Endothelial cell (in vitro differentiated cells): ENCODE measurements around the gene GFOD2. TPM values are rescaled to one million over a fixed set of nuclear protein-coding genes. Genes with fewer than 3 reads are reported as not detected.

Experiments used
- DNase-seq: peaks from one replicate; pipeline ENCODE4 v3.0.0; 2021; ENCODE audit warnings: low spot score
- H3K27ac Mint-ChIP-seq: one replicate; pipeline ENCODE4 v1.8.0; 2021; ENCODE audit warnings: mixed read lengths, inconsistent platforms; ENCODE audit not compliant: unreplicated experiment
- H3K27me3 Mint-ChIP-seq: one replicate; pipeline ENCODE4 v1.8.0; 2021; ENCODE audit warnings: mild to moderate bottlenecking, moderate library complexity, mixed read lengths, inconsistent platforms; ENCODE audit not compliant: unreplicated experiment
- H3K36me3 Mint-ChIP-seq: one replicate; pipeline ENCODE4 v1.8.0; 2021; ENCODE audit warnings: mild to moderate bottlenecking, low read depth, mixed read lengths, inconsistent platforms; ENCODE audit not compliant: unreplicated experiment
- H3K4me1 Mint-ChIP-seq: one replicate; pipeline ENCODE4 v1.8.0; 2021; ENCODE audit warnings: mild to moderate bottlenecking, mixed read lengths, inconsistent platforms; ENCODE audit not compliant: unreplicated experiment
- H3K4me3 Mint-ChIP-seq: one replicate; pipeline ENCODE4 v1.8.0; 2021; ENCODE audit warnings: mild to moderate bottlenecking, mixed read lengths, inconsistent platforms; ENCODE audit not compliant: unreplicated experiment
- H3K9me3 Mint-ChIP-seq: one replicate; pipeline ENCODE4 v1.8.0; 2021; ENCODE audit warnings: mixed read lengths, inconsistent platforms; ENCODE audit not compliant: unreplicated experiment
- CTCF ChIP-seq: fragments of 200-600 bp; sonication (generic); IDR thresholded peaks from one replicate; pipeline ENCODE4 v1.5.0; 2021; ENCODE audit warnings: antibody characterized with exemption; ENCODE audit not compliant: unreplicated experiment
- total RNA-seq: library from RNA; stranded (reverse); fragmentation: NEBNext Ultra II Directional; extraction: Animal tissue kit (Norgen Biotek cat#: 25700); gene quantifications from one replicate; pipeline ENCODE4 v1.2.1, GENCODE V29; 2021; ENCODE audit not compliant: unreplicated experiment

GFOD2 gene
- total RNA-seq, 1 donor from 2014 or later, result 44.2 TPM

GRCh38 chr16:67661101-67661761, 57.9 kb downstream of the GFOD2 start:
- Mint-ChIP-seq H3K4me3 (peak overlapping the region; percentile 91), H3K36me3 (peaks cover 7% of the 10 kb centered on the region), H3K27ac (peak overlapping the region; percentile 67), H3K9me3 (no peaks in the 10 kb centered on the region), H3K4me1 (peaks cover 8% of the 10 kb centered on the region), H3K27me3 (peaks cover 19% of the 10 kb centered on the region)
- TF ChIP-seq CTCF, result no peak
- peak; percentile 48 for DNase-seq

- Mint-ChIP-seq H3K27ac (peak within 1 kb of the TSS; percentile 75), H3K4me1 (peaks cover 8% of the 10 kb centered on the region), H3K36me3 (peaks cover 10% of the 10 kb centered on the region), H3K9me3 (no peaks in the 10 kb centered on the region), H3K27me3 (peaks cover 22% of the 10 kb centered on the region), H3K4me3 (peak within 1 kb of the TSS; percentile 92)
- DNase-seq, result peak; percentile 84
- TF ChIP-seq CTCF, result no peak
Measured at GRCh38 chr16:67660564-67661028, 58.5 kb downstream of the GFOD2 start, which contains the start of gene PARD6A. Gene PARD6A (plus strand): TSS chr16:67660960. CDS start chr16:67661039, 79 bp downstream.

GRCh38 chr16:67659675-67660563, 59.2 kb downstream of the GFOD2 start, which contains the start of gene ACD:
Gene ACD (minus strand): TSS chr16:67660260. CDS start chr16:67660220, 40 bp downstream.
- Mint-ChIP-seq H3K36me3 (peaks cover 13% of the 10 kb centered on the region), H3K27ac (peak within 1 kb of the TSS; percentile 75), H3K4me3 (peak within 1 kb of the TSS; percentile 92), H3K4me1 (peaks cover 8% of the 10 kb centered on the region), H3K27me3 (peaks cover 27% of the 10 kb centered on the region), H3K9me3 (no peaks in the 10 kb centered on the region)
- no peak for TF ChIP-seq CTCF
- peak; percentile 90 for DNase-seq

GRCh38 chr16:67658849-67659674, 60.1 kb downstream of the GFOD2 start:
- peaks cover 1% of the 10 kb centered on the region for H3K4me1 Mint-ChIP-seq
- peaks cover 26% of the 10 kb centered on the region for H3K27me3 Mint-ChIP-seq
- peaks cover 7% of the 10 kb centered on the region for H3K36me3 Mint-ChIP-seq
- no peak for TF ChIP-seq CTCF
- H3K4me3 Mint-ChIP-seq, result peak overlapping the region; percentile 86
- DNase-seq, result no peak
- H3K9me3 Mint-ChIP-seq, result no peaks in the 10 kb centered on the region
- H3K27ac Mint-ChIP-seq, result peak overlapping the region; percentile 24
